Activated B cell treated with CpG ODN at 0.5 μM for 24 hours (primary cell): ENCODE results near the gene FCAR. TPM values are rescaled to one million over a fixed set of nuclear protein-coding genes. Genes with fewer than 3 reads are reported as not detected.
A peak's percentile ranks its signal among the peaks of the same experiment; 100 is the strongest.
"Not testable (repeated sequence)": the region's sequence is repeated elsewhere in the genome, so short reads cannot be mapped to it uniquely, and the experiment has no call there.

ENCODE experiments used
- ATAC-seq: fragments of 200-7000 bp; cut with Tn5 transposase; one replicate; pipeline ENCODE4 v1.10.0; 2021; ENCODE audit warnings: low read depth, mild to moderate bottlenecking, moderate library complexity
- CTCF ChIA-PET: fragments of 350-600 bp; sonication (Branson Sonifier 250); formaldehyde crosslinking; loops from one replicate; lab custom pipeline; 2021; ENCODE audit warnings: antibody characterized with exemption; lab: Charles Lee
- POLR2A ChIA-PET: fragments of 350-600 bp; sonication (Branson Sonifier 250); formaldehyde crosslinking; loops from one replicate; lab custom pipeline; 2021; ENCODE audit warnings: antibody characterized with exemption; lab: Charles Lee
- DNase-seq: peaks from one replicate; pipeline ENCODE4 v3.0.0; 2022
- H3K27ac Mint-ChIP-seq: one replicate; pipeline ENCODE4 v1.8.0; 2020; ENCODE audit warnings: mixed read lengths
- H3K27me3 Mint-ChIP-seq: one replicate; pipeline ENCODE4 v1.8.0; 2021; ENCODE audit warnings: mixed read lengths
- H3K36me3 Mint-ChIP-seq: one replicate; pipeline ENCODE4 v1.8.0; 2021; ENCODE audit warnings: low read depth, mixed read lengths
- H3K4me1 Mint-ChIP-seq: one replicate; pipeline ENCODE4 v1.8.0; 2021; ENCODE audit warnings: mixed read lengths
- H3K4me3 Mint-ChIP-seq: one replicate; pipeline ENCODE4 v1.8.0; 2020; ENCODE audit warnings: mild to moderate bottlenecking, mixed read lengths
- H3K9me3 Mint-ChIP-seq: one replicate; pipeline ENCODE4 v1.8.0; 2020; ENCODE audit warnings: mixed read lengths
- CTCF ChIP-seq: fragments of 200-600 bp; IDR thresholded peaks from one replicate; pipeline ENCODE4 v1.8.0; 2022; ENCODE audit warnings: antibody characterized with exemption, mild to moderate bottlenecking
- intact Hi-C: fragments of 100-400 bp; cut with micrococcal nuclease; formaldehyde crosslinking; loops from one replicate; pipeline ENCODE4 v1.15.1; 2024
- total RNA-seq: library from RNA; stranded (reverse); gene quantifications from 2 replicates; pipeline ENCODE4 v1.2.3, GENCODE V29; 2022

The FCAR gene
- total RNA-seq, 1 donor from 2014 or later = 0.20 TPM

GRCh38 chr19:54923276-54923675 lies 49.2 kb downstream of the FCAR start:
- H3K27me3 Mint-ChIP-seq = peaks cover 10% of the 10 kb centered on the region
- peaks cover 4% of the 10 kb centered on the region for H3K9me3 Mint-ChIP-seq
- no peak overlapping the region for H3K27ac Mint-ChIP-seq
- no peak for DNase-seq
- no peaks in the 10 kb centered on the region for H3K4me1 Mint-ChIP-seq
- H3K36me3 Mint-ChIP-seq = peaks cover 1% of the 10 kb centered on the region
- intact Hi-C loops = no loop called here
- no peak for ATAC-seq
- CTCF ChIA-PET = interaction anchor here (0.6 kb wide), 1 partner anchor 9 kb away, joined by 5 read pairs; no protein-coding TSS in a partner anchor
- no peak for TF ChIP-seq CTCF
- POLR2A ChIA-PET = no interaction called here
- H3K4me3 Mint-ChIP-seq = no peak overlapping the region

GRCh38 chr19:54928299-54928698 lies 54.3 kb downstream of the FCAR start:
- TF ChIP-seq CTCF = no peak
- ChIA-PET POLR2A (no interaction called here), CTCF (no interaction called here)
- H3K36me3 Mint-ChIP-seq = peaks cover 5% of the 10 kb centered on the region
- intact Hi-C loops = no loop called here
- DNase-seq (no peak), ATAC-seq (no peak)
- H3K4me3 Mint-ChIP-seq = no peak overlapping the region
- H3K27me3 Mint-ChIP-seq = peaks cover 6% of the 10 kb centered on the region
- H3K27ac Mint-ChIP-seq = no peak overlapping the region
- H3K4me1 Mint-ChIP-seq = no peaks in the 10 kb centered on the region
- H3K9me3 Mint-ChIP-seq = peaks cover 11% of the 10 kb centered on the region

GRCh38 chr19:54937926-54938325 lies 63.9 kb downstream of the FCAR start:
- H3K36me3 Mint-ChIP-seq = no peaks in the 10 kb centered on the region
- peaks cover 15% of the 10 kb centered on the region for H3K4me1 Mint-ChIP-seq
- TF ChIP-seq CTCF = no peak
- POLR2A ChIA-PET = interaction anchor here (0.7 to 1.0 kb wide), 5 partner anchors 21 to 1606 kb away, joined by 3 to 16 read pairs (median 6); partner anchors contain the start of gene RDH13
- H3K9me3 Mint-ChIP-seq = no peaks in the 10 kb centered on the region
- ATAC-seq (peak; percentile 67), DNase-seq (no peak)
- CTCF ChIA-PET = no interaction called here
- peak overlapping the region; percentile 68 for H3K27ac Mint-ChIP-seq
- intact Hi-C loops = no loop called here
- peaks cover 10% of the 10 kb centered on the region for H3K27me3 Mint-ChIP-seq
- peak overlapping the region; percentile 44 for H3K4me3 Mint-ChIP-seq

- ATAC-seq = no peak
- H3K27ac Mint-ChIP-seq = no peak overlapping the region
These were observed 64.9 kb downstream of the FCAR start for GRCh38 chr19:54938906-54939305.

GRCh38 chr19:54939538-54939937 lies 65.5 kb downstream of the FCAR start:
- peaks cover 15% of the 10 kb centered on the region for H3K4me1 Mint-ChIP-seq
- POLR2A ChIA-PET = interaction anchor here (0.5 kb wide), 1 partner anchor 564 kb away, joined by 3 read pairs; no protein-coding TSS in a partner anchor
- CTCF ChIA-PET = not testable (repeated sequence)

More at GRCh38 chr19:54938906-54939305, 64.9 kb downstream of the FCAR start:
- ChIA-PET CTCF (no interaction called here), POLR2A (interaction anchor here (0.6 kb wide), 1 partner anchor 457 kb away, joined by 5 read pairs; no protein-coding TSS in a partner anchor)
- H3K27me3 Mint-ChIP-seq = peaks cover 10% of the 10 kb centered on the region
- no peak overlapping the region for H3K4me3 Mint-ChIP-seq
- intact Hi-C loops = no loop called here
- peaks cover 15% of the 10 kb centered on the region for H3K4me1 Mint-ChIP-seq
- H3K36me3 Mint-ChIP-seq = no peaks in the 10 kb centered on the region
- H3K9me3 Mint-ChIP-seq = no peaks in the 10 kb centered on the region
- DNase-seq = no peak
- TF ChIP-seq CTCF = no peak

More at GRCh38 chr19:54939538-54939937, 65.5 kb downstream of the FCAR start:
- H3K9me3 Mint-ChIP-seq, H3K27ac Mint-ChIP-seq, H3K36me3 Mint-ChIP-seq, H3K27me3 Mint-ChIP-seq, intact Hi-C loops, H3K4me3 Mint-ChIP-seq, ATAC-seq, DNase-seq: not testable (repeated sequence)

Other genes with a start within 250 kb of the FCAR start
- 142 and 171 TPM in 2 replicates for gene LILRB1, start 243.8 kb upstream of the FCAR start, total RNA-seq
- 0.76 and 1.4 TPM in 2 replicates for gene LILRB4, start 211.2 kb upstream of the FCAR start, total RNA-seq
- gene KIR3DL3, start 149.8 kb upstream of the FCAR start, total RNA-seq = not detected in 2 replicates
- not detected in 2 replicates for gene KIR2DL3, start 135.7 kb upstream of the FCAR start, total RNA-seq
- not detected in 2 replicates for gene KIR2DL1, start 104.4 kb upstream of the FCAR start, total RNA-seq
- not detected in 2 replicates for gene KIR2DL4, start 70.6 kb upstream of the FCAR start, total RNA-seq
- gene KIR3DL1, start 57.8 kb upstream of the FCAR start, total RNA-seq = not detected in 2 replicates
- gene KIR2DS4, start 41.6 kb upstream of the FCAR start, total RNA-seq = not detected in 2 replicates
- gene KIR3DL2, start 23.8 kb upstream of the FCAR start, total RNA-seq = not detected in 2 replicates
- gene NCR1, start 31.9 kb downstream of the FCAR start, total RNA-seq = not detected in 2 replicates
- gene NLRP7, start 73.3 kb downstream of the FCAR start, total RNA-seq = 0.27 and 0.33 TPM in 2 replicates
- 28.9 and 31.7 TPM in 2 replicates for gene NLRP2, start 92.1 kb downstream of the FCAR start, total RNA-seq
- gene GP6, start 164.0 kb downstream of the FCAR start, total RNA-seq = not detected in 2 replicates
- 10.3 and 12.4 TPM in 2 replicates for gene RDH13, start 188.9 kb downstream of the FCAR start, total RNA-seq
- gene EPS8L1, start 201.6 kb downstream of the FCAR start, total RNA-seq = 0.38 and 1.0 TPM in 2 replicates
- gene PPP1R12C, start 243.4 kb downstream of the FCAR start, total RNA-seq = 115 and 139 TPM in 2 replicates